Measurements from ENCODE around the gene IL1B. TPM values are rescaled to one million over a fixed set of nuclear protein-coding genes. Genes with fewer than 3 reads are reported as not detected.

The IL1B gene
- 1 to 10 TPM in 1 of 4 donors, not detected in 3; 2.7 TPM for total RNA-seq

DNA sequence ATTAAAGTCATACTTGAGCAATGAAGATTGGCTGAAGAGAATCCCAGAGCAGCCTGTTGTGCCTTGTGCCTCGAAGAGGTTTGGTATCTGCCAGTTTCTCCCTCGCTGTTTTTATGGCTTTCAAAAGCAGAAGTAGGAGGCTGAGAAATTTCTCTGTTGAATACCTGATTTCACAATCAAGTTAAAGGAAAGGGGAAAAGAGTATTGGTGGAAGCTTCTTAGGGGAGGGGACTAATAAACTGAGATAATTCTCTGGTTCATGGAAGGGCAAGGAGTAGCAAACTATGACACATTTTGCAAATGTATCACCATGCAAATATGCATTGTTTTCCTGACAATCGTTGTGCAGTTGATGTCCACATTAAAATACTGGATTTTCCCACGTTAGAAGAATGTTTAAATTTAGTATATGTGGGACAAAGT lies at the start of gene IL1B:
IL1B (minus strand) TSS at position 85 of the 423 bp plus-strand sequence. CDS start 550 bp downstream, outside the sequence.
- Histone ChIP-seq H3K9me3 (no peaks in the 10 kb centered on the region), H3K27ac (replicated peaks in 1 of 4) (no peak within 1 kb of the TSS), H3K27me3 (no peaks in the 10 kb centered on the region), H3K4me1 (peaks cover 0 to 6% (median 4%) of the 10 kb centered on the region in 4 donors), H3K4me3 (no peak within 1 kb of the TSS), H3K36me3 (no peaks in the 10 kb centered on the region)
- WGBS = 56% methylated on average over 4 of the region's 4 CpGs
- DNase-seq (ENCODE audit: extremely low spot score) = no peak
- intact Hi-C loops (cut with DNase I) = no loop called here
- TF ChIP-seq POLR2AphosphoS5 (IDR thresholded peaks at IDR 0.05) (no peak), POLR2A (IDR thresholded peaks at IDR 0.05; ENCODE audit: low read depth) (no peak), EP300 (IDR thresholded peaks at IDR 0.05) (no peak)
- TF ChIP-seq, protein P1, sequence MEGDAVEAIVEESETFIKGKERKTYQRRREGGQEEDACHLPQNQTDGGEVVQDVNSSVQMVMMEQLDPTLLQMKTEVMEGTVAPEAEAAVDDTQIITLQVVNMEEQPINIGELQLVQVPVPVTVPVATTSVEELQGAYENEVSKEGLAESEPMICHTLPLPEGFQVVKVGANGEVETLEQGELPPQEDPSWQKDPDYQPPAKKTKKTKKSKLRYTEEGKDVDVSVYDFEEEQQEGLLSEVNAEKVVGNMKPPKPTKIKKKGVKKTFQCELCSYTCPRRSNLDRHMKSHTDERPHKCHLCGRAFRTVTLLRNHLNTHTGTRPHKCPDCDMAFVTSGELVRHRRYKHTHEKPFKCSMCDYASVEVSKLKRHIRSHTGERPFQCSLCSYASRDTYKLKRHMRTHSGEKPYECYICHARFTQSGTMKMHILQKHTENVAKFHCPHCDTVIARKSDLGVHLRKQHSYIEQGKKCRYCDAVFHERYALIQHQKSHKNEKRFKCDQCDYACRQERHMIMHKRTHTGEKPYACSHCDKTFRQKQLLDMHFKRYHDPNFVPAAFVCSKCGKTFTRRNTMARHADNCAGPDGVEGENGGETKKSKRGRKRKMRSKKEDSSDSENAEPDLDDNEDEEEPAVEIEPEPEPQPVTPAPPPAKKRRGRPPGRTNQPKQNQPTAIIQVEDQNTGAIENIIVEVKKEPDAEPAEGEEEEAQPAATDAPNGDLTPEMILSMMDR (IDR thresholded peaks at IDR 0.05) = no peak

DNA sequence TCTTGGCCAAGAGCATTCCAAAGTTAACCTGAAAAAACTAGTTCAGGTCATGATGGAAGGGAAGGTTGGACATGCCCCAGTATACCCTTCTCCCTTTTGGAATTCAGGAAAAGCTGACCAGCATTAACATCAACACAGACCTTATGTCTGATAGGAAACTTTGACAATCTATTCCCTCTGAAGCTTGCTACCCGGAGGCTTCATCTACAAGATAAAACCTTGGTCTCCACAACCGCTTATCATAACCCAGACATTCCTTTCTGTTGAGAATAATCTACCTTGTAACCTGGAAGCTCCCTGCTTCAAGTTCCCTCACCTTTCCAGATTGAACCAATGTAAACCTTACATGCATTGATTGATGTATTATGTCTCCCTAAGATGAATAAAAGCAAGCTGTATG lies 49.7 kb upstream of the IL1B start:
- intact Hi-C loops (cut with DNase I) = no loop called here
- no peaks in the 10 kb centered on the region for H3K36me3 ChIP-seq
- TF ChIP-seq POLR2A (IDR thresholded peaks at IDR 0.05; ENCODE audit: low read depth) (no peak), EP300 (IDR thresholded peaks at IDR 0.05) (no peak), POLR2AphosphoS5 (IDR thresholded peaks at IDR 0.05) (no peak)
- TF ChIP-seq, protein P1 (IDR thresholded peaks at IDR 0.05) = no peak
- H3K27me3 ChIP-seq = no peaks in the 10 kb centered on the region
- H3K27ac ChIP-seq (replicated peaks in 1 of 4) = no peak overlapping the region
- WGBS = 91% methylated on average over 2 of the region's 2 CpGs
- H3K4me3 ChIP-seq = no peak overlapping the region
- DNase-seq (ENCODE audit: extremely low spot score) = no peak
- no peaks in the 10 kb centered on the region for H3K9me3 ChIP-seq
- no peaks in the 10 kb centered on the region for H3K4me1 ChIP-seq

DNA sequence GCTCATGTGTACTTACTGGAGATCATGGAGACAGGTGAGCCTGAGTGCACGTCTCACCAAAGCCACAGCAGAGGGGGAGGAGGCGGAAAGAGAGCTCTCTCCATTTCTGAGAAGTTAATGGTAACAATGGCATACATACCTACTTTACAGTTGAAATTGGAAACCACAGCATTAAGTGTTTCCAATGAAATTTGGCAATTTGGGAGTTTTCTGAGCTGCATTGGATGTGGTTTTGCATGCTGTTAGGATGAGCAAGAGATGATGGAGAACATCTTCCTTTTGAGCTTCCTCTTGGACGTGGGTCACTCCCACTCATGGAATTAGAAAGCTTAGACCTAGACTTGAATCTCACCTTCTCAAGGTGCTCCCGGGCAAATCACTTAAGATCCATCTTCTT lies 48.9 kb upstream of the IL1B start:
- no peak overlapping the region for H3K4me3 ChIP-seq
- no peak overlapping the region for H3K27ac ChIP-seq (replicated peaks in 1 of 4)
- no peak for TF ChIP-seq POLR2AphosphoS5 (IDR thresholded peaks at IDR 0.05)
- TF ChIP-seq, protein P1 (IDR thresholded peaks at IDR 0.05) = no peak
- no peak for TF ChIP-seq POLR2A (IDR thresholded peaks at IDR 0.05; ENCODE audit: low read depth)
- TF ChIP-seq EP300 (IDR thresholded peaks at IDR 0.05) = no peak
- no peaks in the 10 kb centered on the region for H3K36me3 ChIP-seq
- DNase-seq (ENCODE audit: extremely low spot score) = peak; percentile 10
- intact Hi-C loops (cut with DNase I) = no loop called here
- WGBS = 82% methylated on average over 4 of the region's 4 CpGs
- no peaks in the 10 kb centered on the region for H3K27me3 ChIP-seq
- no peaks in the 10 kb centered on the region for H3K4me1 ChIP-seq
- H3K9me3 ChIP-seq = no peaks in the 10 kb centered on the region

DNA sequence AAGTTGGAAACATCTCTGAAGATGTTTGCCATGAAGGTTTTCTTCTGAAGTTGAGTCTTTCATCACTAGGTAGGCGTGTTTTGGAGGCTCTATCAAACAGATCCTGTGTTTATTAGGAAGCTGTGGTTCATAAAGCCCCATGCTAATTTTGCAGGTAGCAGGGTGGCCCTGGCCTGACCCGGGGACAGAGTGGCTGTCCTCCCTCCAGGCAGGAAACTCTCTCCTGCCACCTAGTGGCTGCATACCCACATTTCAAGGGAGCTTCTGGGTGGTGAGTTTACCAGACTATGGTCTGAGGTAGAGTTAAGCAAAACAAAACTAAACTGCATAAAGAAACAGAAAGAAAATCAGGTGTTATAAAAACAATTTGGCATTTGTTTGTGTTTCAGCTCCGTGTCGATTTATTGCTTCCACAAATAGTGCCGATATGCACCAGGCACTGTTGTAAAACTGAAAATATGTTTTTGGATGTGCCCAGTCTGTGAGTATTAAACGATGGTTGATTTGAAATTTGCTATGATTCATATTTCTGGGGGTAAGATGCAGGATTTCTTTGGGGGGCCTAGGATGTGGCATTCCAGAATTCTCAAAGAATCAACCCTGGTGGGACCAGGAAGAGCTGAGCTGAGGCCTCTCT lies 48.4 kb upstream of the IL1B start:
- intact Hi-C loops (cut with DNase I) = no loop called here
- TF ChIP-seq, protein P1 (IDR thresholded peaks at IDR 0.05) = peak; percentile 33 to 45 (median 37)
- TF ChIP-seq EP300 (IDR thresholded peaks at IDR 0.05) = no peak
- 47% methylated on average over 6 of the region's 6 CpGs for WGBS
- H3K27me3 ChIP-seq = no peaks in the 10 kb centered on the region
- no peaks in the 10 kb centered on the region for H3K9me3 ChIP-seq
- H3K36me3 ChIP-seq = no peaks in the 10 kb centered on the region
- H3K4me1 ChIP-seq = no peaks in the 10 kb centered on the region
- DNase-seq (ENCODE audit: extremely low spot score) = peak; percentile 88
- no peak overlapping the region for H3K27ac ChIP-seq (replicated peaks in 1 of 4)
- no peak overlapping the region for H3K4me3 ChIP-seq

DNA sequence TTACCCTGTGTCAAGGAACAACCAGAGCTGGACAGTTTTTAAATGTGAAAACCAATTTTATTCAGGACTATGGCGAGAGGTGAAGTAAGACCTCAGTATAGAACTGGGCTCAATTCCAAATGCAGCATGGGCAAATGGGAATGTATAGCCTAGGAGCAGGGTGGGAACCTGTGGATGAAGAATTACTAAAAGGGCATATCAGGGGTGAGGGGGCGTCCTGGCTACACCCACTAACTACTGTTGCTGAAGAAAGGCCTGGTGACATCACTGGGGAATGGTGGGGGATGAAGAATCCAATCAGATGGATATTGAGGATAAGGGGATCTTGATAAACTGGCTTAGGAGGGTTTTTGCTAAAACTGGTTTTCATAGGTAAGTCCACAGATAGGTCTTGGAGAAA lies 47.1 kb upstream of the IL1B start:
- H3K27ac ChIP-seq (replicated peaks in 1 of 4) = no peak overlapping the region
- no peaks in the 10 kb centered on the region for H3K4me1 ChIP-seq
- 89% methylated on average over 2 of the region's 2 CpGs for WGBS
- peak; percentile 77 for DNase-seq (ENCODE audit: extremely low spot score)
- H3K4me3 ChIP-seq = no peak overlapping the region
- no peaks in the 10 kb centered on the region for H3K27me3 ChIP-seq
- TF ChIP-seq POLR2A (IDR thresholded peaks at IDR 0.05; ENCODE audit: low read depth) (no peak), EP300 (IDR thresholded peaks at IDR 0.05) (no peak), POLR2AphosphoS5 (IDR thresholded peaks at IDR 0.05) (no peak)
- TF ChIP-seq, protein P1 (IDR thresholded peaks at IDR 0.05) = no peak
- H3K36me3 ChIP-seq = no peaks in the 10 kb centered on the region
- intact Hi-C loops (cut with DNase I) = no loop called here
- no peaks in the 10 kb centered on the region for H3K9me3 ChIP-seq

Data from esophagus muscularis mucosa (tissue), 4 donors.